ENCODE data around the gene RAVER2.
"Not testable (repeated sequence)": the region's sequence is repeated elsewhere in the genome, so short reads cannot be mapped to it uniquely, and the experiment has no call there.

RAVER2 gene, protein sequence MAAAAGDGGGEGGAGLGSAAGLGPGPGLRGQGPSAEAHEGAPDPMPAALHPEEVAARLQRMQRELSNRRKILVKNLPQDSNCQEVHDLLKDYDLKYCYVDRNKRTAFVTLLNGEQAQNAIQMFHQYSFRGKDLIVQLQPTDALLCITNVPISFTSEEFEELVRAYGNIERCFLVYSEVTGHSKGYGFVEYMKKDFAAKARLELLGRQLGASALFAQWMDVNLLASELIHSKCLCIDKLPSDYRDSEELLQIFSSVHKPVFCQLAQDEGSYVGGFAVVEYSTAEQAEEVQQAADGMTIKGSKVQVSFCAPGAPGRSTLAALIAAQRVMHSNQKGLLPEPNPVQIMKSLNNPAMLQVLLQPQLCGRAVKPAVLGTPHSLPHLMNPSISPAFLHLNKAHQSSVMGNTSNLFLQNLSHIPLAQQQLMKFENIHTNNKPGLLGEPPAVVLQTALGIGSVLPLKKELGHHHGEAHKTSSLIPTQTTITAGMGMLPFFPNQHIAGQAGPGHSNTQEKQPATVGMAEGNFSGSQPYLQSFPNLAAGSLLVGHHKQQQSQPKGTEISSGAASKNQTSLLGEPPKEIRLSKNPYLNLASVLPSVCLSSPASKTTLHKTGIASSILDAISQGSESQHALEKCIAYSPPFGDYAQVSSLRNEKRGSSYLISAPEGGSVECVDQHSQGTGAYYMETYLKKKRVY

DNA sequence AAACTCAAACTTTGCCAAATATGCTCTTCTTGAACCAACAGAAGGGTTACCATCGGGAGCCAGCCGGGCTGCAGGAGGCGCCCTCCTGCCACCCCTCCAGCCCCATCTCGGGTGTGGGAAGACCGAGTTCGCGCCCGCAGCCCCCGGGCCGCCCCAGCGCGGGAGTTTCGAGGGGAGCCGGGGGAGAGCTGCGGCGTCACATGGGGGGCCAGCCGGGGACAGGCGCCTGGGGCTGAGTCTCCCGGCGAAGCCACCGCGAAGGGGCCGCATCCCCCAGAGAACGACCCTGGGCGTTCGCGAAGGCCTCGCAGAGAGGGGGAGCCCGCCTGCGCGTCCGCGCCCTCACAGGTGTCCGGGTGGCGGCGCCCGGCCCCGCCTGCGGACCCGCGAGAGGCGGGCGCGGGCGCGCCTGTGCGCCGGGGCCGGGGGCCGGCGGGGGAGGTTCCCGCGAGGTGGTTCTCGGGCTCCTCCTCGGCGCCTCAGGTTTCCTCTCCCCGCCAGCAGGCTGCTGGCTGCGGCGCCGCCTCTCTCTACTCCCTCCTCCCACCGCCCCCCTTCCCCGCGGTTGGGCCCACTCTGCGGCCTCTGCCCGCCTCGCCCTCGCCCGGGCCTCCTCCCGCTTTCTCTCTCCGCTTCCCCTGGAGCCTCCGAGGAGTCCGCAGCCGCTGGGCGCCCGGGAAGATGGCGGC is at the start of gene RAVER2:
TSS of gene RAVER2 (plus strand) at position 584 of the 689 bp plus-strand sequence. CDS start at position 682, 98 bp downstream.
- DNase-seq (ENCODE audit: low read depth): no peak

DNA sequence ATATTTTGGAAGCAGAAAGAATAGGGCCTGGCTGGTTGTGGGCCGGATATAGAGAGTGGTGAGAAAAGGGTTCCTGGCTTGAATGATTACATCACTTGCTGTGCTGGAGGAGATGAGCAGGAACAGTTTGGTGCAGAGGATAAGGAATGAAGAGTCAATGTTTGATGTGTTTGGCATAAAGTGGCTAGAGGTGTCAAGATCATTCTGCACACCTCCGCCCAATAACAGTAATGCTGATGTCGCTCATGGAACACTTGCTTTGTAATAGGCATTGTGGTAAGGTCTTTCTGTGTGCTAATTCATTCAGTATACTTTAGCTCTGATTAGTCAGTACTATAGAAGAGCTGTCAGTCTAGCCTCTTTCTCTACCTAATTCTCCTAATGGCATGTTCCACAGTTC is 48.0 kb upstream of the RAVER2 start:
- no peak for DNase-seq (ENCODE audit: low read depth)

DNA sequence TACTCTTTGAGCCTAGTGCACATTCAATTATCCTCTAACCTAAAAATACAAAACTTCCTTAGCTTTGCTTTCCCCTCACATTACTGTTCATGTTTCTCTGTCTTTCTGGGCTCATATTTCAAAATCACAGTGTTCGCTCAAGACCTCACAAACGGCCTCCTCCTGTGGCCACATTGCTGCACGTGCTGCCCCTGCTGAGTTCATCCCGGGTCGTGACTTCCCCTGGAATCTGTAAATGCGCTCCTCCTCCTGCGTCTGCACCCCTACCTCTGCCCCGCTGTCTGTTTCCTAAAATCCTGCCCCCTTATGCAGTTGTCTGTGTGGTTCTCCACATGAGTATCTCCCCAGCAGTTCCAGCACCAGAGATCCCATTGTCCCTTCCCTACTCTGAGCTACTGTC is 45.5 kb upstream of the RAVER2 start:
- DNase-seq (ENCODE audit: low read depth): no peak

DNA sequence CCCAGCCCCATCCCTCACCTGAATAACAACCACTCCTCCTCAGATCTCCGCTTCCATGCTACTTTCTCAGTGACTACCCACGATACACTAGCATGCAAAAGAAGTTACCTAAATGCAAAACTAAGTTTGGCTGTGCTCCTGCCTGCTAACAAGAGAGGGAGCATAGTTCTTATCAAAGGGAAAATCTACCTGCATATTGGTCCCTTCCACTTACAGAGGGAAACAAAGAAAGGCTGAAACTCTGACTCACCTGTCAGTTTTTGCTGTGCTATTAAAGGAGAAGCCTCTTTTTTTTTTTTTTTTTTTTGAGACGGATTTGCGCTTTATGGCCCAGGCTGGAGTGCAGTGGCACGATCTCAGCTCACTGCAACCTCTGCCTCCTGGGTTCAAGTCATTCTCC is 43.8 kb upstream of the RAVER2 start:
- no peak for DNase-seq (ENCODE audit: low read depth)

DNA sequence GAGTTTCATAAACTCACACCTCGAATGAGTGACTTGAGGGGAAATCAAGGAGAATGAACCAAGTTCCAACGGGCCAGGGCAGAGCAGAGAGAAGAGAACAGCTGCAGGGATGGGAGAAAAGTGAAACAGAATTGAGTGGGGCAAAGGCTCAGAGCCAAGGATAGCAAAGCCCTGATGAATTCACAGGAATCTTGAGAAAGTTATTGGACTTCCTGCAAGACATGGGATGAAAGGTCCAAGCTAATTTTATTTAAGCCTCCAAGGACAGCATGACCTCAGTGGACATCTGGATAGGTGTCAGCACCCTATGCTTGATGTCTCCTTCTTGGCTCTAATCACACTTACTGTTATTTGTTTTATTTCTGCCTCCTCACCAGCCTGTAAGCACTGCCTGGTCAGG is 43.0 kb upstream of the RAVER2 start:
- no peak for DNase-seq (ENCODE audit: low read depth)

DNA sequence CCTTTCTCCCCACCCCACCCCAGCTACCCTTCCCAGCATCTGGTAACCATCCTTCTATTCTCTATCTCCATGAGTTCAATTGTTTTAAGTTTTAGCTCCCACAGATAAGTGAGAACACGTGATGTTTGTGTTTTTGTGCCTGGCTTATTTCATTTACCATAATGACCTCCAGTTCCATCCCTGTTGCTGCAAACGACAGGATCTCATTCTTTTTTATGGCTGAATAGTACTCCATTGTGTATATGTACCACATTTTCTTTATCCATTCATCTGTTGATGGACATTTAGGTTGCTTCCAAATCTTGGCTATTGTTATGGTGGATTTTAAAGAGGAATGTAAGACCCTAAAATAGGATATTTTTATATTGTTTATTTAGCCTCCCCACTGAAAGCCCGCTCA is 42.2 kb upstream of the RAVER2 start:
- DNase-seq (ENCODE audit: low read depth): not testable (repeated sequence)

DNA sequence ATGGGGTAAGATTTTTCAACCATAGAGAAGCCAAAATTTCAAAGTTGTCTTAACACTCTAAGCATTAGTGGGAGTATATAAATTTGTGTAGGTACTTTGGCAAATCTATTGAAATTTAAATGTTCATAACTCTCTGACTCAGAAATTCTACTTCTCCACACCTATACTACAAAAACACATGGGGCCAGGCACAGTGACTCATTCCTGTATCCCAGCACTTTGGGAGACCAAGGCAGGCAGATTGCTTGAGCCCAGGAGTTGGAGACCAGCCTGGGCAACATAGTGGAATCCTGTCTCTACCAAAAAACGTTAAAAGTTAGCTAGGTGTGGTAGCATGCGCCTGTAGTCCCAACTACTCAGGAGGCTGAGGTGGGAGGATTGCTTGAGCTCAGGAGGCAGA is 41.3 kb upstream of the RAVER2 start:
- DNase-seq (ENCODE audit: low read depth): no peak

DNA sequence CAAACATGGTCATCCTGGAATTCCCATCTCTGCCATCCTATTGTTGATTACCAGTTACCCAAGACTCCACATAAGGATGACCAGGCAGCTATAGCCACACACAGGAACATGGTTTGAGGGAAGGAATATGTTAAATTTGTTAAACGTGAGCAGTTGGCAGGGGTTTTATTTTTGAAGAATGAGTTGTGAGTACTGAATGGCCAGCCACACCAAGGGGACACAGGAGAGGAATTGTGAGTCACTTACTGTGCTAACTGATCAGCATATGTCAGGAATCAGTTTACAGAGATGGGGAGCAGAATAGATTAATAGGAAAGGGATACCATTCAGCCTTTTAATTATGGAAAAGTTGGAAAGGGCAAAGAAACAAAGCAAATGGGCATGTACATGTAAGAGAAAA is 39.3 kb upstream of the RAVER2 start:
- DNase-seq (ENCODE audit: low read depth): no peak

DNA sequence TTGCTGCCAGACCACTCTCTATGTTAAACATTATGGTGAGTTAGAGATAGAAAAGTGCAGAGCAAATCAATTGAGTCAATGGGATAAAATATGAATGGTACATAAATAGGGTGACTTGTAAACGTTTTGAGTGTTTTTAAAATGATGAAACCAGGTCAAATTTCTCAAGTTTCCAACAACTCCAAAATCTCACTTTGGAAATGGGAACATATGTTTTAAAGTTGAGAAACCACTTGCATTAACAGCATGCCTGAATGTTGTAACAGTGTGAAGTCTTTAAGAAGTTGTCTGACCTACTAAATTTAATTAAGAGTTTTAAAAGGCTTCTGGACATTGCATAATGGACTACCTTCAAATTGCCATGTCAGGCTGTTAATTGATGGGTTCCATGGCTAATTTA is 33.6 kb upstream of the RAVER2 start:
- DNase-seq (ENCODE audit: low read depth): no peak

DNA sequence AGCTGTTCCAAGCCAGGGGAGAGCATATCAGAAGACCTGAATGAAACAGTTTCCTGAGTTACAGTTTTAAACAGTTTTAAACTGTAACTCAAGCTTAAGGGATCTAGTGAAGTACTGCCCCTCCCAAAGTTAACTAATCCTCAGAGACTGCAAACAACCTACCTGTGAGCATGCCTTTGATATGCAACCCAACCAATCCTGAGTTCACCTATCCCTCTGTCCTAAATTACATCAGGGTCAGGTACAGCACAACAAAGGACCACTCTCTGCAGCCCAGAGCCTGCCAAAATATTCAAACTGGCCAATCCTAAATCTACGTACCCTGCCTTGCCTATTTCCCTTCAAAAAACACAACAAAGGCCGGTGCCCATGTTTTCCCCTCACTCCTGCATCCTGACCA is 32.8 kb upstream of the RAVER2 start:
- DNase-seq (ENCODE audit: low read depth): no peak

DNA sequence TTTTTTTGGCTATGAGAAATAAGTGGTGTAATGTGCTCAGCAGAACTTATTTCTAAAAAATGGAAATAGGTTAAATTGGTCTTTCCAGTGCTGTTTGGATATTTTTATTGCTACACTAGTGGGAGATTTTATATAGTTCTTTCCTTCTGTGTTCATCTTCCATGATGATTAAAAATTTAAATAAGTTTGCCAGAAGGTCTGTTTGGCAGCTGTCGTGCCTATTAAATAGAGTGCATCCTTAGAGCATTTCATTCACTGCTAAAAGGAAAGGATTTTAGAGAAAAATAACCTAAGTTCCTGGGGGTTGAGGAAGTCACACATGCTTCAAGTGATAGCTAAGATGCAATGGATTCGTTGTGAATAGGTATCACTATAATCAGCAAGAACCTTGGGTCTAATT is 29.7 kb upstream of the RAVER2 start:
- DNase-seq (ENCODE audit: low read depth): no peak

DNA sequence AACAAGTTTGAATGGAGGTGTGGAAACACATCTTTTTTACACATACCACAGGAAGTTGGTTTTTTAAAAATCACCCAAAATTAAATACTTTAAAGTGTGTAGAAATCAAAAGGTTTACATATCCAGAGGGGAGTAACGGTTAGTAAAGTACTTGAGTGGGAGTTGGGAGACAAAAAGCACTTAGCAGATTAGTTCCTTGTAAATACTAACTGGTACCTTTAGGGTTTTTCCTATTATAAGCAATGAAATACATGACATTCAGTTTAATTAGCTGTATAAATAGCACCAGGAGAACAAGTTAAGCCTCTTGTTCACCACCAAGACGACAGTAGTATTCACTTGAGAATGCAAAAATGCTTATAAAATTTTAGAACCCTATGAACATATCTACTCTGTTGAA is 23.7 kb upstream of the RAVER2 start:
- DNase-seq (ENCODE audit: low read depth): no peak

DNA sequence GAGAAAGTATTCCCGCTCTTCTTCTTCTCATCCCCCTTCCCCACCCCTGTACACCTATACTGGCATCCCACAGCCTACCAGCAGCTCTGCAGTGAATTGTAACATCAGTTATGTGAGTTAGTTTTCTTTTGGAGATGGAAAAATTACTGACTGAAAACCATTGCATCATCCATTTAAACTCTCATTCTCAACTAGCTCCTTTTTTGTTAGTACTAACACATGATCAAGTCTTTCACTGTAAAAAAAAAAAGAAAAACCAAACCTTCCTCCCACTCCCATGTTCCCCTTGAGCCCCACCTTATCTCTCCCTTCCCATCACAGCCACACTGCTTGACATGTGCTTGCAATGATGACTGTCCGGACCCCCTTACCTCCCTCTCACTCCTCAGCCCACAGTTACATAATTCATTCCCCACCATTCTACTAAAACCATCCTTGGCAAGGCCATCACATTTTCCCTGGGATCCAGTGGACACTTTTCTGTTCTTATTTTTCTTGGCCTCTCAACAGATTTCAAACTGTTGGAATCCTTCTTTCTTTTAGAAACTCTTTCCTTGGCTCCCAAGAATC is 23.2 kb upstream of the RAVER2 start:
- no peak for DNase-seq (ENCODE audit: low read depth)

DNA sequence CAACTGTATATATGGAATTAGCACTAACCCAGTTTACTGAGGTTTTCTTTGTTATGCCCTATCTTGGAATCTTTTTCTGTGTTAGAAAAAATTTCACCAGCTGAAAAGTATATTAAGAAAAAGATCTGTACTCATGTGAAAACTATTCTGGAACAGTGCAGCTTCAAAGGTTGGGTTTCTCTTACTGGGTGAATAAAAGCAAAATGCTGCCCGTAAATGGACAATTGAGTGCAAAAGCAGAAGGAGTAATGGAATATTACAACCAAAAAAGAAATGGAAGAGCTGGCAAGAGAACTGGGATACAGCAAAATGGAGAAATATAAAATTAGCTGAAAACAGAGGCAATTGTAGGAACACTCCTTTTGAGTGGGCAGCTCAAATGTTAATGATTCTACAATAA is 17.0 kb upstream of the RAVER2 start:
- DNase-seq (ENCODE audit: low read depth): no peak

DNA sequence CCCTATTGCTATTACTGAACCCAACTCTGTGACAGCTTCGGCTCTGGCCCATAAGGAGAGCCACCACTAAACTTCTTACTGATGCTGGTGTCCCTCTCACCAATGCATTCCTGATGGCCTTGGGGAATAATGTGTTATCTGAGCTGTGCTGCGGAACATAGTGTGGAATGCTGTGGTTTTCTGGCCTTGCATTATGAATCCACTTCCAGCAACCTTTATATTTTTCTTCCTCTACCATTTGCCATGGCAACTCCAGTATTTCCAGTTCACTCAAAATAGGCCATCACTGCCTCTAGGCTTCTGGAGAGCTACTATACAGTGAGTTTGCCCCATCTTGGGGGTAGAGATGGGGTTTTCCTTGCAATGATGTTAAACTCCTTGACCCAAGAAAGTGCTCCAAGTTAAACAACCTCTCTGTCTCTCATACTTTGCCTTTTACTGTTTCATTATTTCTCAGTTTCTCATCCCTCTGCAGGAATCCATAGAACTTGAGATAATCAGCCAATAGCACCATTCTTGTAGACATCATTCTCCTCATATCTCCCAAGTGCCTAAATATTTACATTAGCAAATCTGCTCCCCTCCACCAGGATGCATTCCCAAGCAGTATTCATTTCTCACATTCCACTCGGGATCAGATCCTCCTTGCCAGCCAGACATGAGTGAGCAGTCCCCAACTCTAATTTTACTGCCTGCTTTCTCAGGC is 11.1 kb upstream of the RAVER2 start:
- DNase-seq (ENCODE audit: low read depth): peak; percentile 41

DNA sequence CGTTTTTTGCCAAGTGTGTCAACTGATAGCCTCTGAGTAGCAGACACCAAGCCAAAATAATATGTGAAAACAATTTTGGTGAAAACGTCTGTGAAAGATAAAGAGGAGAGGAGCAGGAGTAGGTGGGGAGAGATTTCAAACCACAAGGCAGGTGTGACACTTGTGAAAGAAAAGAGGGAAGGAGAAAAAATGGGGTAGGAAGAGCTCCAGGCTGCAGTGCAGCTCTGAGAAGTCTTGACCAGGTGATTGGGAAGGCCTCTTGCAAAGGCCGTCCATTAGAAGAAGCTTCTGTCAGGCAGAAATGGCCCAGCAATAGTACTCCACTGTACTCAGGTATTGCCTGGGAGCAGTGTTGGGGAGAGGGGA is 10.6 kb upstream of the RAVER2 start:
- no peak for DNase-seq (ENCODE audit: low read depth)

DNA sequence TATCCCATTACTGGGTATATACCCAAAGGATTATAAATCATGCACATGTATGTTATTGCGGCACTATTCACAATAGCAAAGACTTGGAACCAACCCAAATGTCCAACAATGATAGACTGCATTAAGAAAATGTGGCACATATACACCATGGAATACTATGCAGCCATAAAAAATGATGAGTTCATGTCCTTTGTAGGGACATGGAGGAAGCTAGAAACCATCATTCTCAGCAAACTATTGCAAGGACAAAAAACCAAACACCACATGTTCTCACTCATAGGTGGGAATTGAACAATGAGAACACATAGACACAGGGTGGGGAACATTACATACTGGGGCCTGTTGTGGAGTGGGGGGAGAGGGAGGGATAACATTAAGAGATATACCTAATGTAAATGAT is 4.2 kb upstream of the RAVER2 start:
- DNase-seq (ENCODE audit: low read depth): not testable (repeated sequence)

DNA sequence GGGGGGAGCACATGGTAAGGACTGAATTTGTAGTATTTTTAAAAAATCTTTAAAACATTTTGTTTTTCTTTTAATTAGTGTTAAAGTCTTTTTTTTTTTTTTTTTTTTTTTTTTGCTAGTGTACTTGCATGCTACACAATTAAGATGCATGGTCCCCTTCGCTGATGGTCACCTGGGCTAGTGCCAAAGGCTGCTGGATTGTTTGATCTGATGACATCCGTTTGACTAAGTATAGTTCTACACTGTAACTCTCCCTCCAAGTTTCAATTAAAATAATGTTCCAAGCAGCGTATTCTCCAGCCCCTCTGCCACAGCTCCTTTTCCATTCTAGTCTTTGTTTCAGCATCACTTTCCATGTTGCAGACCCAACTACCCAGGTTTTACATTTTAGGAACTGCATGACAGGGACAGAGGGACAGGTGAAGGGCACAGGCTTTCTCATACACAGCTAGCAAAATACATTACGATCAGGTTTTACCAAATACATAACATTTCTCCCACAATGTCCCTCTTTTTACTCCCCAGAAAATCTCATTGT is 852 bp upstream of the RAVER2 start:
- no peak for DNase-seq (ENCODE audit: low read depth)

DNA sequence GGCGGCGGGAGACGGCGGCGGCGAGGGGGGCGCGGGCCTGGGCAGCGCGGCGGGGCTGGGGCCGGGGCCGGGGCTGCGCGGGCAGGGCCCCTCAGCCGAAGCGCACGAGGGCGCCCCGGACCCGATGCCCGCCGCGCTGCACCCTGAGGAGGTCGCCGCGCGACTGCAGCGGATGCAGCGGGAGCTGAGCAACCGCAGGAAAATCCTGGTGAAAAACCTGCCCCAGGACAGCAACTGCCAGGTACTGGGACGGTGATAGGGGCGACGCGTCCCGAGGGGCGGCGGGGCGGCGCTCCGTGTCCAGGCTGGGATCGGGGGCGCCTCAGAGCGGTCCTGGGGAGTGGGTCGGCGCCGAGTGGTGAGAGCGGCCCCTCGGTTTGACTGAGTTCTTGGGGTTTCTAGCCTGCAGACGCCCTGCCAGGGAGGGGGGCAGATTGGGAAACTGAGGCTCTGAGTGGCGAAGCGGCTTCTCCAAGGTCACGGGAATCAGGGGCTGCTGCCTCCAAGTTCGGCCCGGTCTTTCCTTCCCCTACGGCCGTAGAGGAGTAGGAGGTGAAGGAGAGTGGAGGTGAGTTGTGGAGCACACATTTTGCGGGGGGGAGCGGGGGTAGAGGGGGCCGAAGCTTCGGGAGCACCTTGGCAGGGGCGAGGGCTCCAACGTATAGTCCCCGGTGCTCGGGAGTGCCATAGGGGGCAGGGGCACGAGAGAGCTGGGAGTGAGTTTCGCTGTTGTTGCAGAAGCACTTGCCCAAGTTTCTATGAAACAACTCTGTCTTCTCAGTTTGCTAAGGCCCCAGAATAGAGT is 508 bp downstream of the RAVER2 start:
- DNase-seq (ENCODE audit: low read depth): no peak

DNA sequence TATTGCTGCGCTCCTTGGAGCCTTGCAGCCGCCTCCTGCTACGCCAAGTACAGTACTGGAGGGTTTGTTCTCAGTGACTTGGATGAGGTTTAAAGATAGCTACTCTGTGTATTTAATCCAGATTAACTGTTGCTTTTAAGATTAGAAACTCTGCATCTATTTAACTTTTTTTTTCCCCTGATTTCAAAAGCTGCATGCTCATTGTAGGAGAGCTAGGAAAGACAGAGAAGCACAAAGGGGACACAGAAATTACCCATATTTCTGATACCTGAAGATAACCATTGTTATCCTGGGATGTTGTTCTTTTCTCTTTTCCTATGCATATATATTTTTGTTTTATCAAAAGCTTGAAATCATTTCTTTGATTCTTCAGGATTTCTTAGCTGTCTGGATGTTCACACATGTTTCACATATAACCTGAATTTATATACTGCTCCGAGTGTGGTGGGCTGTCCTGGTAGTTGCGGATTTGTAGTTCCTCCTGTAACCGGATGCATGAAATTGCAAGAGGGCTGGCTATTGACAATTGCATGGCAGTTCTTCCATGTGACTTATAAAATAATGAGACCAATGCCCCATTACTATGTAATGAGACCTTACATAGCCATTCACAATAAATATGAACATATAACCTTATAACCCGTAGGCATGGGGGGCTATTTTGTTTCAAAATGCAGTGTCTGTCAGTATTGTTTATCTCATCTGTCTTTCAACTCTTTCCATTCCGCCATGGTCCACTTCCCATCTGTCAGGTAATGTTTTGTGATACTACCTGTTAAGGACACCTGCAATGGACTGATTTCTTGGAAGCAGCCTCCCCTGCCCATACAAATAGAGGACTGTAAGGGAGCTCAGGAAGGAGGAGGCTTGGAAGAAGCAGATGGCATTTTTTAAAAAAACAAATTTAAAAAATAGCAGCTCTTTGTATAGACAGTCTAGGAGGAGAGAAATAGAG is 1.4 kb downstream of the RAVER2 start:
- DNase-seq (ENCODE audit: low read depth): no peak
